Cardiac muscle cell (in vitro differentiated cells and primary cell): ENCODE results near the gene EFCAB8. TPM values are rescaled to one million over a fixed set of nuclear protein-coding genes. Genes with fewer than 3 reads are reported as not detected.

Experiments used
- DNase-seq, 2 donors: peaks; one replicate each; pipeline versions ENCODE4 v3.0.0 to v3.0.0-alpha.2; 2010 to 2017; ENCODE audit warnings: low read depth in 1 of 2, low spot score in 1 of 2
- H3K27ac ChIP-seq: fragments of 200-600 bp; sonication (generic); 2 replicates; pipeline ENCODE4 v1.5.1; 2016
- H3K27me3 ChIP-seq: fragments of 200-600 bp; sonication (generic); 2 replicates; pipeline ENCODE4 v1.6.0; 2016; ENCODE audit warnings: control low read depth
- H3K36me3 ChIP-seq: fragments of 200-600 bp; sonication (generic); 2 replicates; pipeline ENCODE4 v1.5.1; 2016; ENCODE audit warnings: control low read depth
- H3K4me1 ChIP-seq: fragments of 200-600 bp; sonication (generic); 2 replicates; pipeline ENCODE4 v1.8.1; 2017; ENCODE audit warnings: low read depth, mild to moderate bottlenecking, mixed run types
- H3K4me3 ChIP-seq: fragments of 200-600 bp; sonication (generic); 2 replicates; pipeline ENCODE4 v1.5.1; 2016; ENCODE audit warnings: mild to moderate bottlenecking
- H3K9me3 ChIP-seq: fragments of 200-600 bp; sonication (generic); 2 replicates; pipeline ENCODE4 v1.5.1; 2017; ENCODE audit warnings: low read depth, mild to moderate bottlenecking, control low read depth
- CTCF ChIP-seq: IDR thresholded peaks from 2 replicates; pipeline ENCODE4 v1.5.1; 2012; ENCODE audit warnings: low read depth, mild to moderate bottlenecking, low read length
- polyA plus RNA-seq: library from polyadenylated mRNA; unstranded; fragments of >200 nt; fragmentation: Nextera tagmentation; extraction: Ambion mirVana; gene quantifications from 2 replicates; pipeline ENCODE4 v1.2.1, GENCODE V29; 2016
- total RNA-seq: library from RNA; depleted of rRNA; stranded (reverse); fragments of >200 nt; gene quantifications from 2 replicates; pipeline ENCODE4 v1.2.3, GENCODE V29; 2016

The EFCAB8 gene
- total and polyA plus RNA-seq, 2 experiments from 2014 or later = 0.54 TPM; not detected in 1

GRCh38 chr20:32965115-32965514 is 106.4 kb downstream of the EFCAB8 start:
- DNase-seq = no peak
- Histone ChIP-seq H3K9me3 (no peaks in the 10 kb centered on the region), H3K4me3 (no peak overlapping the region), H3K27ac (no peak overlapping the region), H3K4me1 (no peaks in the 10 kb centered on the region), H3K27me3 (no peaks in the 10 kb centered on the region), H3K36me3 (no peaks in the 10 kb centered on the region)
- no peak for TF ChIP-seq CTCF

DNA sequence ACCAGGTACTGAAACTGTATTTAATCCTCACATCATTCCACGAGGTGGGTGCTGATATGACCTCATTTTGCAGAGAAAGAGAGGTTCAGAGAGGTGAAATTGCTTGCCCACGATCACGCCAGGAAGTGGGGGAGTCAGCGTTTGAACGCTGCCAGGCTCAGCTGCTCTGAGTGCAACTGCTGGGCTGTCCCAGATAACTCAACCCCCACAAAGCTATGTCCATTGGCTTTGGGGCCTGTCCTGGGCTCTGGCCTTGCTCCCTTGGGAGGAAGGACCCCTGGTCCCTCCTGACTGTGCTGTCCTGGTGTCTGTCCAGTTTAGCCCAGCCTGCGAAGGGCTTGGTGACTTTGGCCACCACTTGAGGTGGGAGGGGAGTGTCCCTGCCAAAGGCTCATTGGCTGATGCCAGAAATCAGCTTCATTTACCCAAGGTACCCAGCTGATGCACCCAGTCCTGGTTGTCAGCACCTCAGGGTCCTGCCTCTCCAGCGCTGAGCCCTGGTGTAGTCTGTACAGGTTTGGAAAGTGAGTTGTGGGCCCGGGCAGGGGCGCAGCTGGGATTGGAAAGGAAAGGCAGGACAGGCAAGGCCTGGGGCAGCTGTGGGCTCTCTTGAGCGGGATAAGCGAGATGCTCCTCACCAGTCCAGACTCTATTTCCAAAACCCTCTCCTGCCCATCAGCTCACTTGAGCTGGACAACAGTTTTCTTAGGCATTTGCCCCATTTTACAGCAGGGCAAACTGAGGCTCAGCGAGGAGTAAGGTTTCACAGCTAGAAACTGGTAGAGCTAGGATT is 107.1 kb downstream of the EFCAB8 start:
- Histone ChIP-seq H3K4me1 (no peaks in the 10 kb centered on the region), H3K36me3 (no peaks in the 10 kb centered on the region), H3K4me3 (no peak overlapping the region), H3K27me3 (no peaks in the 10 kb centered on the region), H3K27ac (no peak overlapping the region), H3K9me3 (no peaks in the 10 kb centered on the region)
- no peak for DNase-seq
- TF ChIP-seq CTCF = no peak

GRCh38 chr20:32966382-32966781 is 107.7 kb downstream of the EFCAB8 start:
- Histone ChIP-seq H3K9me3 (no peaks in the 10 kb centered on the region), H3K27me3 (no peaks in the 10 kb centered on the region), H3K4me1 (peaks cover 3% of the 10 kb centered on the region), H3K27ac (no peak overlapping the region), H3K36me3 (no peaks in the 10 kb centered on the region), H3K4me3 (no peak overlapping the region)
- no peak for TF ChIP-seq CTCF
- no peak for DNase-seq

DNA sequence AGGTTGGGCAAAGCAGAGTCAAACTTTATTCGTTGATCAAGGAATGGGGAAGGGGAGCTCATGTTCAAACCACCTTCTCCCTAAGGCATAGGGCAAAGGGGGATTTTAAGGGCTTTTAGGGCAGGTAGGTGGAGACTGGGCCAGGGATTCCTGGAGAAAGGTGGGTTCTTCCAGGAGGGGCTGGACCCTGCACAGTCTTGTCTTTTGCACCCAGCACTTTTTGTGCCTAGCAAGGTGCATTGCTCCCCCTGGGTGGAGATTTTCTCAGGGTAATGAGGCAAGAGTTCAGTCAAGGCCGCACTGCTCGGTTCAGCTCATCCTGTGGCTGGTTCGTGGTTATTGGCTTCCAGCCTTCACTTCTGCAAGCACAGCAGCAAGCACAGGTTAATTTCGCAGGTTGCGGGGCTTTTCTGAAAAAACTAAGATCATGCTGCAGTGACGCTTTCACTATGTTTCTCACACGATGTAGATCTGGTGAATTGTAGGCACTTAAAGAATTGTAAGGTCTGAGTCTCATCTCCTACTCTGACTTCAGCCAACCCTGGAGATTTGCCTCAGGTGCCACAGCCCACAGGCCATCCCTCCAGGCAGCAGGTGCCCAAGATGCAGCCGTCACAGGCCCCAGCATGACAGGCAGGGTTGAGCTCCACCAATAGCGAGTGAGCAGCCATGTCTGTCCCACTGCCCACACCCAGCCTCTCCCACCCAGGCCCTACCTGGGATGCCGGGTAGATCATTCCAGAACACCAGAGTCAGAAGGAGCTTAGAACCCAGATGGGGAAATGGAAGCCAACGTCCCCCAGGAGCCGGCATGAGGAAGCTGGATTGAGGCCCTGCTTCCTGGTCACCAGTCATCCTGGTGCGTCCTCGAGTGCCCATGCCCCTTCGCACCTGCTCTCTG is 108.4 kb downstream of the EFCAB8 start:
- no peak overlapping the region for H3K27ac ChIP-seq
- H3K4me3 ChIP-seq = no peak overlapping the region
- DNase-seq = no peak
- H3K36me3 ChIP-seq = no peaks in the 10 kb centered on the region
- H3K27me3 ChIP-seq = no peaks in the 10 kb centered on the region
- peaks cover 11% of the 10 kb centered on the region for H3K4me1 ChIP-seq
- H3K9me3 ChIP-seq = no peaks in the 10 kb centered on the region
- TF ChIP-seq CTCF = no peak

DNA sequence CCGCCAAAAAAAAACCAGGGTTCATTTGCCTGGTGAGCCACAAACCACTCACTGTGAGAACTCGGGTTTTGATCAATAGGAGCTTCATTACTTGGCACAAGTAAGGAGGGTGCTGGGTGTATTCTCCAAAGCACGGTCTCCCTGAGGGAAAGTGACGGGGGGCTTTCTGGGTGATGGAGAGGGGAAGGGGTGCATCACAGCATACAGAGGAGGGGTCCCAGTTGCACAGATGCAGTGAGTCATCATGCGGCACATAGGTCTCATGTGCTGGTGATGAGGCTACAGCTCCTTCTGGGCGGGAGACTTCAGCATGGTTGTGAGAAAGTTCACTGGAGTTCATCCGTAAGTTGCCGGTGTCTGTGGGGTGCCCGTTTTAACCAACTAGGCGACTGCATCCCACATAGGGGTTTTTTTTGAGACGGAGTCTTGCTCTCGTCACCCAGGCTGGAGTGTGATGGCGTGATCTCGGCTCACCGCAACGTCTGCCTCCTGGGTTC is 109.3 kb downstream of the EFCAB8 start:
- DNase-seq = no peak
- no peak overlapping the region for H3K4me3 ChIP-seq
- H3K27ac ChIP-seq = no peak overlapping the region
- no peak for TF ChIP-seq CTCF
- H3K27me3 ChIP-seq = no peaks in the 10 kb centered on the region
- no peaks in the 10 kb centered on the region for H3K36me3 ChIP-seq
- peaks cover 16% of the 10 kb centered on the region for H3K4me1 ChIP-seq
- no peaks in the 10 kb centered on the region for H3K9me3 ChIP-seq
